GM19438 (cell line): ENCODE data around the gene RGMB.
A peak's percentile ranks its signal among the peaks of the same experiment; 100 is the strongest.

Experiments
- ATAC-seq: cut with Tn5 transposase; IDR thresholded peaks from one replicate; pipeline ENCODE4 v1.9.1; 2021; ENCODE audit warnings: low read depth; ENCODE audit not compliant: unreplicated experiment

RGMB gene

DNA sequence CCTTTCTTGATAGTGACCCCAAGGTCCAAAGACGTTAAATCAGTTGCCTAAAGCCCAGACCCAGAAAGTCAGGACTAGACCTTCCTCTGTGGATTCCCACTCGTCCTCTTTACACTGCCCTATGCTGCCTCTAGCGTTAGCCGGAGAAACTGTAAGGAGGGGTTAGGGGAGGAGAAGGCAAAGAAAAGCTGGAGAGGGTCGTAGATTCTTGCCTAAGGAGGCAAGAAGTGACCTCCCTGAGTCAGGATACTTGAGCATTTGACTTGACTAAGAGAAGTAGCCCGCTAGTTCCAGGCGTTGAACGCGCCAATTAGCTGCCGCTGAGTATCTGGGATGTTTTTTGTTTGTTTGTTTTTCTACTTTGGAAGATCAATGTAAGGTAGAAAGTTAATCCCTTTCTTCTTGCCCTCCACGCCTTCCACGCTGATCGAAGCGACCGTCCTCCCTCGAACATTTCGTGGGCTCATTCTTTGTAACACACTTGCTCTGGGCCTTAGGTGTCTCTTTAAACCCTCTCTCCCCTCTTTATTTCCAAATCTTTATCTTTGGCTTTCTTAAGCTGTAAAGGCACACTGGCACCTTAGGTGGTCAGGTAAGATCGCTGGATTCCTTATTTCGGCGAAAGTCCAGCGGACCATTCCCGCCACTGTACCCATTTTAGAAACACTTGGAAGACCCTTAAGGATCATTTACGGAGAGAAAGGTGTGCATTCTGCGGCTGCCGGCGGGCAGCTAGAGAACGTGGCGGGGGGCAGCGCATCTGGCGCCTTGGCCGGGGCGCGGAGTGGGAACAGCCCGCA lies 5.1 kb upstream of the RGMB start:
- ATAC-seq: no peak

- ATAC-seq: no peak
Observed at GRCh38 chr5:98768960-98769209, 4.6 kb upstream of the RGMB start.

GRCh38 chr5:98769210-98769958 lies 4.1 kb upstream of the RGMB start:
- ATAC-seq: no peak

DNA sequence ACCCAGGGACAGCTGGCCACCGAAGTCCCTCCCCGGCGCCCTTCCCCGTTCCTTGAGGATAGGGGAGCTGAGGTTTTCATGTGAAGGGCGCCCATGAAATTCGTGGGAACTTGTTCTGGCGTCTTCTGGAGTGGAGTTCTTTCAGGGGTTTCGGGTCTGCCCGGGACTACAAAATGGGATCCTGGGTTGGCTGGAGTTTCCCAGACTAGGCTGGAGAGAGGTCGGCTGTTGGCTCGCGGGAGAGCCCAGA lies 3.6 kb upstream of the RGMB start:
- no peak for ATAC-seq

GRCh38 chr5:98770209-98770910 lies 3.1 kb upstream of the RGMB start:
- ATAC-seq: no peak

DNA sequence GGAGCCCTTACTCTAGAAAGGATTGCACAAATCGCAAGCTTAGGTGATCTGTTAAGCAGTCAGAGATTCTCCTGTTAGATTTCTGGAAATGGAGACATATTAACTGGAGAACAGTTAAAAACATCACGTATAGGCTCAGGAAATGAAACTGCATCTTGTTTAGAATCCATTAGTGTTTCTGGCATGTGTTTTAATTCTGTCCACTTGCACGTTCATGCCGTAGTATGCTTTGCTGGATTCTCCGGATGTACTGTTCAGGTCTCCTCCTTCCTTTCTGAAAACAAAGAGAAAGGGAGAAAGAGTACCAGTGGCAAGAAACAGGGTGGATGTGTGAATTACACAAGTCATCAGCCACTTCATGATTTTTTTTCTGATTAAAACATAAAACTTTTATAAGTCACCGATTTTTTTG lies 2.5 kb upstream of the RGMB start:
- ATAC-seq: no peak

GRCh38 chr5:98771382-98772109 lies 1.9 kb upstream of the RGMB start:
- ATAC-seq: no peak

- peak; percentile 28 for ATAC-seq
Observed at GRCh38 chr5:98772415-98773213, 849 bp upstream of the RGMB start.

DNA sequence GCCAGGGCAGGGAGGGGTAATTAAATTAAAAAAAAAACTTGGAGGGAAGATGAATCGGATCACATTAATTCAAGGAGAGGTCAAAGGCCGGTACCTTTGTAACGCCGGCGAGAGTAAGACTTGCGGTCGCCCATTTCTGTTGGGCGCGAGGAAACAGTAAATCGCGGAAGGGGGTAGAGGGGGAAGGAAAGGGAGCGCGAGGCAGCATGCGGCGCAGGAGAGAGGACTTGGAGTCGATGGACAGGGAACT lies 324 bp upstream of the RGMB start:
- no peak for ATAC-seq

DNA sequence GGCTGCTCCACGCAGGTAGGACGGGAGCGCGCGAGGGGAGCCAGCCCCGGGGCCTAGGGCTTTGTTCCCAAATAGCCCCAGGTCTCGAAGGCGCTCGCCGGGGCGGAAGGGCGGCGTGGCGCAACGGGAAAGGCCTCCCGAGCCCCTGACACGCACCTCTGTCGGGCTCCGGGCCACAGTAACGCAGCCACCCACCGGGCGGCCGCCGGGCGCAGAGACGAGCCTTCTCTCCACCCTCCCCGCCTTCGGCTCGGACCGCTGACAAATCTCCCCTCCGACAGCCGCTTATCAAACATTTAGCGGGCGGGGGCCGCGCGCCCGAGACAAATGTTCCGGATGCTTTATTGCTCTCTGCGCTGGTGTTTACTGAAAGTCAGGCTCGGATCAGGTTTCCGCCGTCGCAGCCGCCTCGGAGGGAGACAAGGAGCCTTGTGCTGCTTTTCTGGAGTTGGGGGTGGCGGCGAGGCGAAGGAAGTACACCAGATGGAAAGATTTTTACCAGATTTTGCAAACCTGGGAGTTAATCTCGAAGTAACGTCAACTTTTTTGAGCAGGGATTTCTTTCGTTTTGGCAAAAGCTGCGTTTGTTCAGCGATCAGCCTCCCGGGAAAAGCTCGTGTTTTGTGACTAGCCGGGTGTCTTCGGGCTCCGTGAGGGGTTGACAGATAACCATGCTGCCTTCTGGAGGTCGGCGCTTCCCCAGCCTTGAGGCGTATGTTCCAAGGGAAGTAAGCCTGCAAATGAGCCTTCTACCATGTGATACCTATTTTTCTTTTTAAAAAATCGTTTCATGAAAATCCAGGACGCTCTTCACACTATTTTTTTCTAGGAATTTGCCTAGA lies 950 bp downstream of the RGMB start:
- peak; percentile 25 for ATAC-seq

DNA sequence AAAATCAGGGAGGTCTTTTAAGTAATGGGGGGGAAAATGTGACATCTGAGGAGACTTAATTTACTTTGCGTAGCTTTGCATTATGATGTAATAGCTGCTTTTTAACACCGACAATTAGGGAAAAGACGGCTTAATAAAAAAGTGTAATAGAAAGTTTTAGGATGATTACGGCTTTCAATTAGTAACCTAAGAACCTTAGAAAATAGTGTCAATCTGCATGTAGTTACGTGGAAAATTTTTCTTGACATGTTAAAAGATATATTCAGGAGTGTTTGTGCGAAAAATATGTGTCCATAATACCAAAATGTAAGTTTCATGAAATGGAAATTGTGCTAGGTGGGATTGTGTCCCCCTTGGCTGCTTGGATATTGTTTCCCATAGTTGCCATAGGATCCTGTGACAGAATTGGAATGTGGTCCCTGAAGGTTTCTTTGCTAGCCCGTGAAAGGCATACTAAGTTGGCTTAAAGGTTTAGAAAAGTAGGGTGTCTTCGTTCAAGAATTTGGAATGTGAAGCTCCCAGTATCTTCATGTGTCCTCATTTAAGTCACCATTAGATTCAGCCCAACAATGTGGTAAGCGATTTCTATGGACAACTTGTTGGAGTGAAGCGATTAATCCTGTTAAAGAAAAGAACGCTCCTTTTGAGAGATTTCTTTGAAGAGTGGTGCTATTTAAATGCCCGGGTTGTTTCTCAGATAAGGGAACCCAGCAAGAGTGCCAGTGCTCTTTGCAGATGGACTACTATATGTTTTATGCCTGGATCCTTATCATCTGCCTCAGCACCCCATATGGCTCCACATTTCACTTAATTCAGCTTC lies 2.0 kb downstream of the RGMB start:
- no peak for ATAC-seq

DNA sequence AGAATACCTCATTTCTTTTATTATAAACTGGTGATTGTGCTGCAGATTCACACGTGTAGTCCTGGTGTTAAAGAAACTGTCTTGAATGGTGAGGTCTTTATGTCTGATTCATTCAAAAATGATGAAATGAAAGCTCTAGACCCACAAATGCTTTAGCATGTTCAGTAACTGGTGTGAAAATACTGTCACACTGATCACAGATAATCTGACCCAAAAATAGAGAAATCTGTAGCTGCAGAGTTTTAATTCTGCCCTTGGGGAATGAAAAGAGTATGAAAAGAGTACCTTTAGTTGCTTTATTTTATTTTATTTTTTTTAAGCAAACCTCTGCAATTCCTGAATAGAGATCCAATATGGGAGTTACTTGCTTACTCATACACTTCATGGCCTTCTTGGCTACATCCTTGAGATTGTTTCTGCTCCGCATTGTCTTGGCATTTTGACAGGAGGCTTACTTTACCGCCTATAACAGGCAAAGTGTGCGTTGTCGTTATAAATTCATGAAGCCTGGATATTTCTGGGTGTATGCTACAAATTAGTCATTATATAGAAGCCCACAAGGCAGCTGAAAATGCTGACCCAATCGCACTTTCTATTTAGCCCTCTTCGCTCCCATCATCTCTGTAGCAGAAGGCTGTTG lies 2.7 kb downstream of the RGMB start:
- ATAC-seq: no peak

DNA sequence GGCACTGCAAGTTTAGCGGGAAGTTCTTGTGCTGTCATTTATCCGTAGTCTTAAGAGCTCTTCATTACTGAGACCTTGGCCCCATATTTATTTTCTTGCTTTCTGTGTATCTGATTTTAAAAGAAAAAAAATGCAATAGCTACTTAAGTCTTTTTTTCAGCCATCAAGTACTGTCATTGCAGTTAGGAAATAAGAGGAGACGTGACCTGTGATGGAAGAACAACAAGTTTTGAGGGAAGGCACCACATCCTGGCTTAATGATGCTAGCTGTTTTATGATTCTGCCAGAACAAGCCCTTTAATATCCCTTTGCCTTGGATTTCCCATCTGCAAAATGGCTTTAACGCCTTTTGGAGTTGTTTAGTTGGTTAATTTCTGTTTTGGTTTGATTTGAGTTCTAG lies 3.8 kb downstream of the RGMB start:
- no peak for ATAC-seq

DNA sequence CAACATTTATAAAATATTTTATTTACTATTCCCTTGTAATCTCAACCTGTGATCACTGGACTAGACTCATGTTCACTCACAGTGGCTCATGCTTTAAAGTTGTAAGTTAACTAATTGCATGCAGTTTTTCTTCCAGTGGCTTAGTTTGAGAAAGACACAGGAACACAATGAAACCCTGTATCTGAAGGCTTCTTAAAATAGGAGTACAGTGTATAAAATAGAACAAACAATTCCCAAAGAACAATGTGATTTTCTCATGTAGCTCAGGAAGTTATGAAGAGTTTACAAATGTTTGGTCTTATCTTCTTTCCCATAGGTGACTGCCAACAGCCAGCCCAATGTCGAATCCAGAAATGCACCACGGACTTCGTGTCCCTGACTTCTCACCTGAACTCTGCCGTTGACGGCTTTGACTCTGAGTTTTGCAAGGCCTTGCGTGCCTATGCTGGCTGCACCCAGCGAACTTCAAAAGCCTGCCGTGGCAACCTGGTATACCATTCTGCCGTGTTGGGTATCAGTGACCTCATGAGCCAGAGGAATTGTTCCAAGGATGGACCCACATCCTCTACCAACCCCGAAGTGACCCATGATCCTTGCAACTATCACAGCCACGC lies 5.9 kb downstream of the RGMB start:
- ATAC-seq: no peak

DNA sequence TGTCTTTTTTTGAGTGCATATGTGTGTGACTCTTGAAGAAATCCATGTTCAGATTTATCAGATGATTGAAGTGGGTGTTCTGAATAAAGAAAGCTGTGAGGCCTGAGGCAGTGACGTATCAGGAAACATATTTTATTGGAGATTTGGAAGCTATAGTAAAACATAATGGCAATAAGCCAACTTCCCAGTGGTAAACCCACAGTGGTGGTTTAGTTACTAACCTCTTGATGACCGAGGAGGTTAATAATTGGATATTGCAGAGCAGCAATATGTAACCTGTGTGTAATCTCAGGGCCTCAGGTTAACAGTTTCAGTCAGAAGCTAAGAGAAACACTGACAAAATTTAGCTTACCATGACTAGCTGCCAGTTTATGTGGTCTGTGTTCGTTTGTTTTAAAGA lies 6.9 kb downstream of the RGMB start:
- no peak for ATAC-seq

DNA sequence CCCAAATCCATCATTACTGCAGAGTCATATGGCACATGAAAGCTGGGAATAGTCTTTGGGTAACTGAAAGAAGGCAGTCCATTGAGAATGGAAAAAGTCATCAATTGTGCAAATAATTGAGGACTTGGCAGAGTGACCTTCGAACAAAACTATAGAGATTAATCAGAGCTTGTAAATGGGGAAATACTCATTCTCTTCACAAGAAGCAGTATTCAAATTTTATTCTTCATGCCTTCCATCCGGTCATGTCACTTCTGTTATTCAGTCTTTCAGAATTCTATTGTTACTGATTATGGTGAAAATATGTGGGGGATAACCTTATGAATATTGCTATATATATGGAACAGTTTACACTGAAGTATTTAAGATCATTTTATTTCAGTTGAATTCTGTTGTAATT lies 8.1 kb downstream of the RGMB start:
- ATAC-seq: no peak

DNA sequence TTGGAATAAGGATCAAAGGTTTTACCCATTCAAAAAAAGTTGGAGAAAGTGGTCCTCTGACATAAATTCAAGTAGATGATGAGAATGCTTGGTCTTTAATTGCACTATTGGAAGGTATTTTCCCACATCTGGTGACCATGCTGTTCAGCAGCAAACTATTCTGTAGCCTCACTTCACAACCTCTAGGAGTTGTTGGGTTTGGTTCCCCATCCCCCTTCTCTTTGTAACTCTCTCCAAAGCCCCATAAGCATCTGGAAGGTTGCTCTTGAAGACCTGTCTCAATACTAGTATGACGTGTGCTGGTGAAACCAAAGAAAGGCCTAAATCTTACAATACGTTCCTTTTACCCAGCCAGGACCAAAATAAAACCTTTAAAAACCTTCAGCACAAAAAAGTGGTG lies 8.5 kb downstream of the RGMB start:
- no peak for ATAC-seq

- ATAC-seq: no peak
Observed at GRCh38 chr5:98783051-98783649, 9.7 kb downstream of the RGMB start.
